IMR-90 (cell line): Measurements from ENCODE around the gene SDR9C7. TPM values are rescaled to one million over a fixed set of nuclear protein-coding genes. Genes with fewer than 3 reads are reported as not detected.

Source experiments
- ATAC-seq: fragments of 200-7000 bp; cut with Tn5 transposase; 2 replicates; pipeline ENCODE4 v1.9.1; 2020; ENCODE audit warnings: low read depth, mild to moderate bottlenecking, moderate library complexity
- BruUV-seq: library from RNA; stranded (reverse); fragments of 400-500 nt; replicated peaks from 2 replicates; lab custom pipeline; 2021; lab: Mats Ljungman, UMichigan
- CTCF ChIA-PET: fragments of 300-600 bp; formaldehyde crosslinking; extraction: SDS; loops from one replicate; lab custom pipeline; 2021; ENCODE audit warnings: antibody characterized with exemption; lab: Yijun Ruan, JAX
- POLR2A ChIA-PET: fragments of 300-600 bp; sonication (Branson Sonifier 250); formaldehyde crosslinking; loops from one replicate; lab custom pipeline; 2022; ENCODE audit warnings: antibody characterized with exemption; ENCODE audit not compliant: unreplicated experiment; lab: Charles Lee
- DNase-seq: peaks from one replicate; pipeline ENCODE4 v3.0.0; 2013
- H2AFZ ChIP-seq: replicated peaks from 2 replicates; pipeline ENCODE3; 2013; ENCODE audit warnings: low read length, mild to moderate bottlenecking; ENCODE audit not compliant: poor library complexity
- H2AK5ac ChIP-seq: 2 replicates; pipeline ENCODE4 v1.6.1; 2013; ENCODE audit warnings: low read depth, low read length, inconsistent platforms
- H2AK9ac ChIP-seq: replicated peaks from 2 replicates; pipeline ENCODE3; 2013; ENCODE audit warnings: mild to moderate bottlenecking, low read depth, low read length, moderate library complexity; ENCODE audit not compliant: poor library complexity
- H2BK120ac ChIP-seq: 2 replicates; pipeline ENCODE4 v1.6.1; 2013; ENCODE audit warnings: low read depth, low read length, inconsistent platforms
- H2BK15ac ChIP-seq: 3 replicates; pipeline ENCODE4 v1.6.1; 2013; ENCODE audit warnings: low read depth, low read length, inconsistent platforms
- H2BK20ac ChIP-seq: 2 replicates; pipeline ENCODE4 v1.6.1; 2013; ENCODE audit warnings: low read depth, mild to moderate bottlenecking, inconsistent platforms, low read length, moderate library complexity
- H2BK5ac ChIP-seq: 2 replicates; pipeline ENCODE4 v1.6.1; 2013; ENCODE audit warnings: mild to moderate bottlenecking, low read depth, low read length, inconsistent platforms; ENCODE audit not compliant: poor library complexity, severe bottlenecking
- H3K14ac ChIP-seq: replicated peaks from 2 replicates; pipeline ENCODE4 v1.6.1; 2013; ENCODE audit warnings: low read depth, low read length, inconsistent platforms
- H3K18ac ChIP-seq: 2 replicates; pipeline ENCODE4 v1.6.1; 2013; ENCODE audit warnings: low read depth, low read length, control low read depth
- H3K23ac ChIP-seq: 2 replicates; pipeline ENCODE4 v1.6.1; 2013; ENCODE audit warnings: low read depth, low read length, inconsistent platforms
- H3K27ac ChIP-seq: 2 replicates; pipeline ENCODE4 v1.5.1; 2013; ENCODE audit warnings: mild to moderate bottlenecking, control low read depth, low read length; ENCODE audit not compliant: insufficient read depth
- H3K27me3 ChIP-seq: 2 replicates; pipeline ENCODE4 v1.6.1; 2013; ENCODE audit warnings: low read length; ENCODE audit not compliant: control insufficient read depth, insufficient read depth
- H3K36me3 ChIP-seq: 2 replicates; pipeline ENCODE4 v1.6.1; 2013; ENCODE audit warnings: low read length, mixed read lengths; ENCODE audit not compliant: control insufficient read depth, insufficient read depth
- H3K4ac ChIP-seq: 2 replicates; pipeline ENCODE4 v1.6.1; 2013; ENCODE audit warnings: low read depth, low read length, inconsistent platforms
- H3K4me1 ChIP-seq: 2 replicates; pipeline ENCODE4 v1.6.1; 2013; ENCODE audit warnings: low read length, mixed read lengths; ENCODE audit not compliant: control insufficient read depth, insufficient read depth
- H3K4me2 ChIP-seq: 2 replicates; pipeline ENCODE4 v1.6.1; 2013; ENCODE audit warnings: low read depth, mild to moderate bottlenecking, control low read depth, low read length, moderate library complexity
- H3K4me3 ChIP-seq: 2 replicates; pipeline ENCODE4 v1.5.1; 2013; ENCODE audit warnings: low read depth, mild to moderate bottlenecking, control low read depth, low read length, moderate library complexity; ENCODE audit not compliant: insufficient read depth
- H3K56ac ChIP-seq: 2 replicates; pipeline ENCODE4 v1.6.1; 2013; ENCODE audit warnings: low read length, inconsistent platforms; ENCODE audit not compliant: insufficient read depth; ENCODE audit errors: extremely low read depth
- H3K79me1 ChIP-seq, 2 experiments: 2 replicates each; pipeline ENCODE4 v1.6.1; 2013; ENCODE audit warnings: low read length in 2 of 2, inconsistent platforms in 1 of 2, low read depth in 1 of 2
- H3K9ac ChIP-seq: 2 replicates; pipeline ENCODE4 v1.6.1; 2013; ENCODE audit warnings: low read depth, low read length, control low read depth
- H3K9me1 ChIP-seq: 2 replicates; pipeline ENCODE4 v1.6.1; 2013; ENCODE audit warnings: low read length, inconsistent platforms; ENCODE audit not compliant: insufficient read depth
- H3K9me3 ChIP-seq: 2 replicates; pipeline ENCODE4 v1.6.1; 2013; ENCODE audit warnings: low read length; ENCODE audit not compliant: control insufficient read depth, insufficient read depth
- H4K20me1 ChIP-seq: 2 replicates; pipeline ENCODE4 v1.6.1; 2013; ENCODE audit warnings: low read length, inconsistent platforms; ENCODE audit not compliant: insufficient read depth
- H4K5ac ChIP-seq: 2 replicates; pipeline ENCODE4 v1.6.1; 2013; ENCODE audit warnings: mild to moderate bottlenecking, low read depth, low read length, control low read depth
- H4K8ac ChIP-seq, 2 experiments: 2 replicates each; pipeline ENCODE4 v1.6.1; 2013; ENCODE audit warnings: low read depth in 2 of 2, low read length in 2 of 2, control low read depth in 1 of 2, inconsistent platforms in 1 of 2
- H4K91ac ChIP-seq: 2 replicates; pipeline ENCODE4 v1.6.1; 2013; ENCODE audit warnings: low read depth, low read length, inconsistent platforms; ENCODE audit not compliant: insufficient read depth
- BHLHE40 ChIP-seq: fragments of 150-350 bp; IDR thresholded peaks from 2 replicates; pipeline ENCODE4 v1.6.1; 2016; ENCODE audit warnings: mild to moderate bottlenecking, low read depth, low read length
- CEBPB ChIP-seq: IDR thresholded peaks from 2 replicates; pipeline ENCODE4 v1.6.1; 2012; ENCODE audit warnings: low read depth, low read length, improper control_type of control experiment
- CHD1 ChIP-seq: IDR thresholded peaks from 2 replicates; pipeline ENCODE4 v1.6.1; 2012; ENCODE audit warnings: low read depth, low read length, improper control_type of control experiment
- CTCF ChIP-seq: conservative IDR thresholded peaks from 2 replicates; pipeline ENCODE4 v1.5.1; 2012; ENCODE audit warnings: mild to moderate bottlenecking, low read depth, low read length, improper control_type of control experiment
- ELK1 ChIP-seq: fragments of 150-350 bp; IDR thresholded peaks from 2 replicates; pipeline ENCODE4 v1.6.1; 2016; ENCODE audit warnings: low read depth, mild to moderate bottlenecking, low read length, moderate library complexity, borderline replicate concordance
- FOS ChIP-seq: fragments of 150-350 bp; IDR thresholded peaks from 2 replicates; pipeline ENCODE4 v1.6.1; 2016; ENCODE audit warnings: low read depth, low read length
- MAZ ChIP-seq: IDR thresholded peaks from 2 replicates; pipeline ENCODE4 v1.6.1; 2012; ENCODE audit warnings: low read depth, mild to moderate bottlenecking, low read length, improper control_type of control experiment, moderate library complexity, borderline replicate concordance
- MXI1 ChIP-seq: IDR thresholded peaks from 2 replicates; pipeline ENCODE4 v1.6.1; 2012; ENCODE audit warnings: low read depth, mild to moderate bottlenecking, low read length, moderate library complexity, borderline replicate concordance
- NFE2L2 ChIP-seq: fragments of 150-350 bp; IDR thresholded peaks from 2 replicates; pipeline ENCODE4 v1.6.1; 2016; ENCODE audit warnings: low read depth, mild to moderate bottlenecking, low read length
- POLR2A ChIP-seq: IDR thresholded peaks from 2 replicates; pipeline ENCODE4 v1.6.1; 2012; ENCODE audit warnings: mild to moderate bottlenecking, low read depth, low read length
- RAD21 ChIP-seq: IDR thresholded peaks from 2 replicates; pipeline ENCODE4 v1.6.1; 2012; ENCODE audit warnings: low read length, improper control_type of control experiment
- RCOR1 ChIP-seq: IDR thresholded peaks from 2 replicates; pipeline ENCODE4 v1.6.1; 2012; ENCODE audit warnings: mild to moderate bottlenecking, low read length, improper control_type of control experiment; ENCODE audit not compliant: insufficient replicate concordance
- SMC3 ChIP-seq: fragments of 150-350 bp; IDR thresholded peaks from 2 replicates; pipeline ENCODE4 v1.6.1; 2016; ENCODE audit warnings: low read depth, mild to moderate bottlenecking, antibody characterized with exemption, low read length, moderate library complexity
- USF2 ChIP-seq: fragments of 150-350 bp; IDR thresholded peaks from 2 replicates; pipeline ENCODE4 v1.6.1; 2017; ENCODE audit warnings: mild to moderate bottlenecking, antibody characterized with exemption, low read length, low read depth
- WGBS, 2 experiments: methylation state at CpG; one replicate each; pipeline versions ENCODE4 v1.1.5 to v1.1.7; 2013; ENCODE audit warnings: missing lambda C conversion rate in 2 of 2; ENCODE audit not compliant: insufficient read length in 1 of 2; ENCODE audit errors: extremely low coverage in 2 of 2; 5-methylcytosine and 5-hydroxymethylcytosine counted together
- dilution Hi-C: fragments of 300-500 bp; cut with HindIII; formaldehyde crosslinking; loops from one replicate; pipeline ENCODE4 v1.14.3; 2018; ENCODE audit warnings: low sequenced_read_pairs; ENCODE audit not compliant: unreplicated experiment
- in situ Hi-C: fragments of 300-500 bp; cut with MboI; formaldehyde crosslinking; loops from 3 replicates; pipeline ENCODE4 v1.14.3; 2019; ENCODE audit warnings: low sequenced_read_pairs, inconsistent platforms, mixed read lengths
- intact Hi-C: fragments of 100-400 bp; cut with micrococcal nuclease; formaldehyde crosslinking; loops from 2 replicates; pipeline ENCODE4 v1.10.0; 2022
- polyA plus RNA-seq, 3 experiments: library from polyadenylated mRNA; depleted of rRNA; stranded (reverse); fragments of >200 nt; gene quantifications; 2 replicates each; pipeline ENCODE4 v1.2.3, GENCODE V29; 2012; ENCODE audit warnings: low replicate concordance in 1 of 3
- total RNA-seq: library from RNA; depleted of rRNA; stranded (reverse); fragments of >200 nt; gene quantifications from 2 replicates; pipeline ENCODE4 v1.2.3, GENCODE V29; 2012

SDR9C7 gene
- total and polyA plus RNA-seq, 2 of the 4 experiments (the other 2 are of a cell fraction) = not detected

- H3K27me3 ChIP-seq = peaks cover 32% of the 10 kb centered on the region
- DNase-seq (no peak), ATAC-seq (no peak)
- H3K56ac ChIP-seq = no peak overlapping the region
- BruUV-seq = no TSS peak
- no peak overlapping the region for H3K4me3 ChIP-seq
- no peak overlapping the region for H3K4me2 ChIP-seq
- H3K9me1 ChIP-seq = 0 out of 2 replicates have a peak, but pooled peaks cover 5% of the 10 kb centered on the region
- TF ChIP-seq CEBPB (no peak), USF2 (no peak), RAD21 (no peak), CHD1 (no peak), CTCF (no peak), MXI1 (no peak), FOS (no peak), ELK1 (no peak), POLR2A (no peak), NFE2L2 (no peak), MAZ (no peak), BHLHE40 (no peak), SMC3 (no peak), RCOR1 (no peak)
- WGBS, 2 experiments = no CpG with 5 or more reads among the region's 11 CpGs
- H3K36me3 ChIP-seq = no peaks in the 10 kb centered on the region
- H2BK5ac ChIP-seq = no peak overlapping the region
- intact Hi-C loops = no loop called here
- H3K23ac ChIP-seq = no peak overlapping the region
- no peak overlapping the region for H4K8ac ChIP-seq
- H2AK9ac ChIP-seq = no peak overlapping the region
- H3K9ac ChIP-seq = no peak overlapping the region
- dilution Hi-C loops = no loop called here
- ChIA-PET CTCF (no interaction called here), POLR2A (no interaction called here)
- H2AFZ ChIP-seq = no peak overlapping the region
- H2BK120ac ChIP-seq = no peak overlapping the region
- no peaks in the 10 kb centered on the region for H4K20me1 ChIP-seq
- H3K14ac ChIP-seq = no peak overlapping the region
- H3K4ac ChIP-seq = no peak overlapping the region
- H3K4me1 ChIP-seq = no peaks in the 10 kb centered on the region
- no peak overlapping the region for H2BK15ac ChIP-seq
- H3K9me3 ChIP-seq = no peaks in the 10 kb centered on the region
- H4K91ac ChIP-seq = no peak overlapping the region
- no peak overlapping the region for H2BK20ac ChIP-seq
- no peak overlapping the region for H2AK5ac ChIP-seq
- no peak overlapping the region for H3K27ac ChIP-seq
- in situ Hi-C loops = no loop called here
- H3K79me1 ChIP-seq = no peaks in the 10 kb centered on the region
- no peak overlapping the region for H3K18ac ChIP-seq
- no peak overlapping the region for H4K5ac ChIP-seq
These were observed 17.6 kb upstream of the SDR9C7 start for GRCh38 chr12:56951582-56952339.
